HCT116 (cell line): ENCODE data around the gene CASP9. TPM values are rescaled to one million over a fixed set of nuclear protein-coding genes. Genes with fewer than 3 reads are reported as not detected.

Experiments used
- ATAC-seq: fragments of 200-7000 bp; cut with Tn5 transposase; 2 replicates; pipeline ENCODE4 v1.9.1; 2020; ENCODE audit warnings: mild to moderate bottlenecking, moderate library complexity
- BruUV-seq: library from RNA; stranded (reverse); fragments of 400-500 nt; replicated peaks from 2 replicates; lab custom pipeline; 2021; lab: Mats Ljungman, UMichigan
- CTCF ChIA-PET: fragments of 300-600 bp; sonication (Branson Sonifier 250); formaldehyde crosslinking; loops from one replicate; lab custom pipeline; 2021; ENCODE audit warnings: antibody characterized with exemption; lab: Charles Lee
- POLR2A ChIA-PET: fragments of 300-600, 350-600 bp; sonication (Branson Sonifier 250); formaldehyde crosslinking; loops from one replicate; lab custom pipeline; 2021; ENCODE audit warnings: antibody characterized with exemption; lab: Charles Lee
- RAD21 ChIA-PET, 2 experiments: fragments of 300-600 bp; sonication (Branson Sonifier 250); formaldehyde crosslinking; loops; one replicate each; lab custom pipeline; 2023; ENCODE audit warnings: low total read pairs in 2 of 2; ENCODE audit not compliant: uncharacterized antibody in 2 of 2, unreplicated experiment in 2 of 2, low non-redundant PET in 1 of 2; lab: Charles Lee
- DNase-seq: peaks from one replicate; pipeline ENCODE4 v3.0.0-alpha.2; 2010; ENCODE audit warnings: low read depth, low spot score
- H2AFZ ChIP-seq: fragments of 200-600 bp; shearing (Covaris generic), sonication (generic); 2 replicates; pipeline ENCODE4 v1.6.1; 2017; ENCODE audit warnings: low read depth, mixed run types, mixed read lengths, antibody characterized with exemption, low read length; ENCODE audit not compliant: poor library complexity, severe bottlenecking
- H3K27ac ChIP-seq: 2 replicates; pipeline ENCODE4 v1.5.1; 2012; ENCODE audit warnings: low read depth, low read length
- H3K27me3 ChIP-seq: fragments of 200-600 bp; sonication (generic); 2 replicates; pipeline ENCODE4 v1.6.1; 2016; ENCODE audit warnings: mixed run types, low read length, mixed read lengths; ENCODE audit not compliant: insufficient read depth
- H3K36me3 ChIP-seq, 2 experiments: fragments of 200-500 bp in 1 of 2; fragments of 200-600 bp in 1 of 2; sonication (Bioruptor generic) in 1 of 2; sonication (generic) in 1 of 2; 2 replicates each; pipeline versions ENCODE4 v1.5.1 to v1.6.1; 2014 to 2016; ENCODE audit warnings: low read length in 2 of 2, inconsistent platforms in 1 of 2, mixed read lengths in 1 of 2, mixed run types in 1 of 2; ENCODE audit not compliant: insufficient read depth in 2 of 2, control insufficient read depth in 1 of 2
- H3K4me1 ChIP-seq, 2 experiments: fragments of 200-600 bp in 1 of 2; sonication (generic) in 1 of 2; 2 replicates each; pipeline versions ENCODE4 v1.5.1 to v1.6.1; 2012 to 2017; ENCODE audit warnings: low read length in 2 of 2, inconsistent platforms in 1 of 2, mild to moderate bottlenecking in 1 of 2, mixed read lengths in 1 of 2, mixed run types in 1 of 2, moderate library complexity in 1 of 2; ENCODE audit not compliant: insufficient read depth in 2 of 2, control insufficient read depth in 1 of 2
- H3K4me2 ChIP-seq: fragments of 200-600 bp; sonication (generic); 2 replicates; pipeline ENCODE4 v1.6.1; 2017; ENCODE audit warnings: mixed run types, low read length, mixed read lengths
- H3K4me3 ChIP-seq, 2 experiments: fragments of 200-600 bp in 1 of 2; sonication (generic) in 1 of 2; replicated peaks in 1 of 2; 2 replicates each; pipeline ENCODE4 v1.5.1; 2011 to 2016; ENCODE audit warnings: low read length in 2 of 2, control low read depth in 1 of 2, low read depth in 1 of 2, mild to moderate bottlenecking in 1 of 2, mixed read lengths in 1 of 2, mixed run types in 1 of 2
- H3K79me2 ChIP-seq: fragments of 200-600 bp; sonication (generic); 2 replicates; pipeline ENCODE4 v1.6.1; 2017; ENCODE audit warnings: mild to moderate bottlenecking, mixed run types, low read length, moderate library complexity, mixed read lengths; ENCODE audit not compliant: insufficient read depth
- H3K9ac ChIP-seq: fragments of 200-600 bp; sonication (generic); 2 replicates; pipeline ENCODE4 v1.6.1; 2016; ENCODE audit warnings: low read length, mixed read lengths
- H3K9me2 ChIP-seq: fragments of 200-600 bp; sonication (generic), shearing (Covaris generic); 2 replicates; pipeline ENCODE4 v1.6.1; 2017; ENCODE audit warnings: mixed run types, mild to moderate bottlenecking, moderate library complexity; ENCODE audit not compliant: insufficient read depth
- H3K9me3 ChIP-seq, 2 experiments: fragments of 200-500 bp in 1 of 2; fragments of 200-600 bp in 1 of 2; sonication (Bioruptor generic) in 1 of 2; sonication (generic) in 1 of 2; 2 replicates each; pipeline ENCODE4 v1.6.1; 2014 to 2017; ENCODE audit warnings: low read length in 2 of 2, mixed read lengths in 2 of 2, inconsistent platforms in 1 of 2, low read depth in 1 of 2, mild to moderate bottlenecking in 1 of 2, mixed run types in 1 of 2, moderate library complexity in 1 of 2; ENCODE audit not compliant: control insufficient read depth in 1 of 2, insufficient read depth in 1 of 2
- H4K20me1 ChIP-seq: fragments of 200-600 bp; sonication (generic), shearing (Covaris generic); 2 replicates; pipeline ENCODE4 v1.6.1; 2017; ENCODE audit warnings: mixed run types, mild to moderate bottlenecking, moderate library complexity; ENCODE audit not compliant: insufficient read depth
- ATF3 ChIP-seq: IDR thresholded peaks from 2 replicates; pipeline ENCODE4 v1.6.1; 2012
- CEBPB ChIP-seq: IDR thresholded peaks from 2 replicates; pipeline ENCODE4 v1.6.1; 2012; ENCODE audit warnings: low read depth
- EGR1 ChIP-seq: IDR thresholded peaks from 2 replicates; pipeline ENCODE4 v1.6.1; 2012; ENCODE audit warnings: low read depth
- ELF1 ChIP-seq: IDR thresholded peaks from 2 replicates; pipeline ENCODE4 v1.6.1; 2012; ENCODE audit warnings: low read depth, borderline replicate concordance
- EZH2 ChIP-seq: fragments of 200-600 bp; sonication (generic); IDR thresholded peaks from 2 replicates; pipeline ENCODE4 v1.6.1; 2017; ENCODE audit warnings: antibody characterized with exemption, mixed run types
- EZH2phosphoT487 ChIP-seq: fragments of 200-600 bp; IDR thresholded peaks from 2 replicates; pipeline ENCODE4 v1.6.1; 2018; ENCODE audit warnings: antibody characterized with exemption, borderline replicate concordance
- FOSL1 ChIP-seq: IDR thresholded peaks from 2 replicates; pipeline ENCODE4 v1.6.1; 2012; ENCODE audit warnings: low read depth
- JUND ChIP-seq: IDR thresholded peaks from 2 replicates; pipeline ENCODE4 v1.6.1; 2012
- MAX ChIP-seq: IDR thresholded peaks from 2 replicates; pipeline ENCODE4 v1.6.1; 2012
- POLR2A ChIP-seq: IDR thresholded peaks from 2 replicates; pipeline ENCODE4 v1.7.0; 2011; ENCODE audit warnings: borderline replicate concordance; ENCODE audit not compliant: insufficient read depth, insufficient read length; ENCODE audit errors: extremely low read depth
- POLR2AphosphoS5 ChIP-seq: IDR thresholded peaks from 2 replicates; pipeline ENCODE4 v1.6.1; 2011; ENCODE audit warnings: mild to moderate bottlenecking, low read depth, low read length, moderate library complexity
- SIN3A ChIP-seq: IDR thresholded peaks from 2 replicates; pipeline ENCODE4 v1.6.1; 2012; ENCODE audit warnings: low read depth
- SP1 ChIP-seq: IDR thresholded peaks from 2 replicates; pipeline ENCODE4 v1.6.1; 2012; ENCODE audit warnings: low read depth
- ZBTB33 ChIP-seq: IDR thresholded peaks from 2 replicates; pipeline ENCODE4 v1.6.1; 2011; ENCODE audit warnings: mild to moderate bottlenecking, low read length, moderate library complexity; ENCODE audit not compliant: insufficient replicate concordance; ENCODE audit errors: extremely low read depth
- ZFX ChIP-seq: fragments of 450-650 bp; IDR thresholded peaks from 2 replicates; pipeline ENCODE4 v1.6.1; 2017
- intact Hi-C: fragments of 100-400 bp; cut with micrococcal nuclease; formaldehyde crosslinking; loops from 2 replicates; pipeline ENCODE4 v1.10.0; 2022
- total RNA-seq: library from RNA; stranded (reverse); gene quantifications from one replicate; pipeline ENCODE4 v1.2.1, GENCODE V29; 2021; ENCODE audit not compliant: unreplicated experiment

CASP9 gene
- total RNA-seq, 1 experiment from 2014 or later, result 10.6 TPM

- DNase-seq (no peak), ATAC-seq (no peak)
- POLR2A ChIA-PET, result no interaction called here
- BruUV-seq, result no TSS peak
- no peaks in the 10 kb centered on the region for H3K27me3 ChIP-seq
- no peaks in the 10 kb centered on the region for H3K9me3 ChIP-seq
- H3K9ac ChIP-seq, result no peak overlapping the region
- no peak overlapping the region for H3K27ac ChIP-seq
- RAD21 ChIA-PET, result no interaction called here
- no peak overlapping the region for H3K4me3 ChIP-seq
- H3K4me2 ChIP-seq, result no peak overlapping the region
- TF ChIP-seq EGR1 (no peak), SP1 (no peak), ELF1 (no peak), ATF3 (no peak), EZH2 (no peak), FOSL1 (no peak), MAX (no peak), CEBPB (no peak)
- H3K4me1 ChIP-seq, result no peaks in the 10 kb centered on the region
- H3K9me2 ChIP-seq, result no peaks in the 10 kb centered on the region
- no peaks in the 10 kb centered on the region for H4K20me1 ChIP-seq
- H3K79me2 ChIP-seq, result no peaks in the 10 kb centered on the region
- intact Hi-C loops, result no loop called here
- no peak overlapping the region for H2AFZ ChIP-seq
- H3K36me3 ChIP-seq, result peaks cover 10 to 17% of the 10 kb centered on the region in 2 experiments; a peak in 3 of 4 replicates
- CTCF ChIA-PET, result no interaction called here
Observed at GRCh38 chr1:15570861-15571260, 46.8 kb upstream of the CASP9 start.

GRCh38 chr1:15568387-15569073, 44.5 kb upstream of the CASP9 start:
- Histone ChIP-seq H2AFZ (no peak overlapping the region), H3K9me3 (no peaks in the 10 kb centered on the region), H4K20me1 (no peaks in the 10 kb centered on the region), H3K4me3 (no peak overlapping the region), H3K9me2 (no peaks in the 10 kb centered on the region), H3K4me1 (no peaks in the 10 kb centered on the region), H3K4me2 (no peak overlapping the region), H3K79me2 (no peaks in the 10 kb centered on the region), H3K27ac (no peak overlapping the region), H3K9ac (no peak overlapping the region), H3K36me3 (peaks cover 22 to 28% of the 10 kb centered on the region in 2 experiments; a peak in 3 of 4 replicates), H3K27me3 (no peaks in the 10 kb centered on the region)
- DNase-seq (no peak), ATAC-seq (no peak)
- BruUV-seq, result no TSS peak
- ChIA-PET POLR2A (no interaction called here), CTCF (no interaction called here), RAD21 (no interaction called here)
- TF ChIP-seq EGR1, result no peak
- no peak for TF ChIP-seq ZBTB33
- TF ChIP-seq FOSL1, result no peak
- no peak for TF ChIP-seq SIN3A
- TF ChIP-seq POLR2A, result no peak
- TF ChIP-seq EZH2phosphoT487, result no peak
- TF ChIP-seq ZFX, result no peak
- no peak for TF ChIP-seq JUND
- no peak for TF ChIP-seq POLR2AphosphoS5
- TF ChIP-seq CEBPB, result no peak
- intact Hi-C loops, result no loop called here
